ENCODE measurements around the gene ACOX3.
"Not testable (repeated sequence)": the region's sequence is repeated elsewhere in the genome, so short reads cannot be mapped to it uniquely, and the experiment has no call there.

Gene ACOX3

DNA sequence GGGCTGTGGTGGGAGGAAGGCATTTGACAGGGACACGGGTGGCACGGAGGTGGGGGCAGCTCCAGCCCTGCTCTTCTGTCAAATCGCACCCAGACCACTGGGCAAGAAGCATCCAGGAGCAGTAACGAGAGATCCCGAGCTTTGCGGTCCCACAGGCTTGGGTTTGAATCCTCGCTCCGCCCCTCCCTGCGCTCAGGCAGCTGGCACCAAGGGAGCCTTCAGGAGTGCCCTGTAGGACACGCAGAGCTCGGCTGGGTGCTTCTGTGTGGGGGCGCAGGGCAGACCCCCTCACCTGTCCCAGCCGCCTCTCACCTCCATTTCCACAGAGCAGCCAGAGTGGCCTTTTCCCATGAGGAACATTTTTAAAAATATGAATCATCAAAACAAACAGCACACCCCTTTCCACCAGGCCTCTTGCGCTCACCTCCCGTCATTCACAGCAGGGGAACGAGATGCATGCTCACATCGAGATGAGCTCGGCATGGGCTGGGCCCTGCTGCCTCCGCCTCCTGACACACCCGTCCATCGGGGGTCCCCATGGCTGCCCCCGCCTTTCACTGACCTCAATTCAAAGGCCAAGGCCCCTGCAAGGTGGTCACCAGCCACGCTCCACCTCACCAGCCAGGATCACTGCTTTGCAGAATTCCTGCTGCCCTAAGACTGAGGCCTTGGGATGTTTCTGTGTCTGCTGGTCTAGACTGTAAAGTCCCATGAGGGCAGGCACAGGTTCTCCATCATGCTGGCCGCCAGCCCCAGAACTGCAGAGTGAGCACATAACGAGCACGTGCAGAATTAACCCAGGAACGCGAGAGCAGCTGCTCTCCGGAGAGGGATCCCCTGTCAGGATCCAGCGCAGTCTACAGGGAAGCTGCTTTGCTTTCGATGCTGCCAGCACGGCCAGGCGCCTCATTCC is 52.7 kb downstream of the ACOX3 start:
- Histone ChIP-seq H3K9me3 (no peaks in the 10 kb centered on the region), H3K4me1 (no peaks in the 10 kb centered on the region; the same call in 1 of the 2 replicates), H3K27me3 (no peaks in the 10 kb centered on the region; the same call in 1 of the 2 replicates), H3K36me3 (no peaks in the 10 kb centered on the region), H3K4me3 (ENCODE audit: low read depth, low read length) (no peak overlapping the region)
- TF ChIP-seq, protein P1, sequence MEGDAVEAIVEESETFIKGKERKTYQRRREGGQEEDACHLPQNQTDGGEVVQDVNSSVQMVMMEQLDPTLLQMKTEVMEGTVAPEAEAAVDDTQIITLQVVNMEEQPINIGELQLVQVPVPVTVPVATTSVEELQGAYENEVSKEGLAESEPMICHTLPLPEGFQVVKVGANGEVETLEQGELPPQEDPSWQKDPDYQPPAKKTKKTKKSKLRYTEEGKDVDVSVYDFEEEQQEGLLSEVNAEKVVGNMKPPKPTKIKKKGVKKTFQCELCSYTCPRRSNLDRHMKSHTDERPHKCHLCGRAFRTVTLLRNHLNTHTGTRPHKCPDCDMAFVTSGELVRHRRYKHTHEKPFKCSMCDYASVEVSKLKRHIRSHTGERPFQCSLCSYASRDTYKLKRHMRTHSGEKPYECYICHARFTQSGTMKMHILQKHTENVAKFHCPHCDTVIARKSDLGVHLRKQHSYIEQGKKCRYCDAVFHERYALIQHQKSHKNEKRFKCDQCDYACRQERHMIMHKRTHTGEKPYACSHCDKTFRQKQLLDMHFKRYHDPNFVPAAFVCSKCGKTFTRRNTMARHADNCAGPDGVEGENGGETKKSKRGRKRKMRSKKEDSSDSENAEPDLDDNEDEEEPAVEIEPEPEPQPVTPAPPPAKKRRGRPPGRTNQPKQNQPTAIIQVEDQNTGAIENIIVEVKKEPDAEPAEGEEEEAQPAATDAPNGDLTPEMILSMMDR (IDR thresholded peaks at IDR 0.05; ENCODE audit: low read depth, low read length), result no peak
- DNase-seq, result no peak

DNA sequence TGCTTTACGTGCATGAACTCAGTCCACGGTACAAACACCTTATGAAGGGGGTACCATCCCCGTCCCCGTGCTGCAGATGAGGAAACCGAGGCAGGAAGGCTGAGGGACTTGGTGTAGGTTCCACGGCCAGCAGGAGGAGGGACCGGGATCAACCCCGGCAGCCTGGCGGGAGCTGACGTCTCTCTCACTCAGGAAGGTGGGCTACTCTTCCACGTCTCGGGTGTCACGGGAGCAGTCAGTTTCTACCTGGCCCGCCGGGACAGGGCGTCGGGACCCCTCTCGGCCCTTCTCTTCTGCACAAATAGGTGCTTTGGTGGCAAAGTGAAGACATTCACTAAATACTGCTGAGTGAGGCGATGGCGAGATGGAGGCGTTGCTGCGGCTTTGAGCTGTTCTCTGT is 53.3 kb downstream of the ACOX3 start:
- TF ChIP-seq, protein P1 (IDR thresholded peaks at IDR 0.05; ENCODE audit: low read depth, low read length), result no peak
- Histone ChIP-seq H3K27me3 (no peaks in the 10 kb centered on the region; the same call in 1 of the 2 replicates), H3K4me3 (ENCODE audit: low read depth, low read length) (no peak overlapping the region), H3K36me3 (no peaks in the 10 kb centered on the region), H3K4me1 (no peaks in the 10 kb centered on the region; the same call in 1 of the 2 replicates), H3K9me3 (no peaks in the 10 kb centered on the region)
- DNase-seq, result no peak

DNA sequence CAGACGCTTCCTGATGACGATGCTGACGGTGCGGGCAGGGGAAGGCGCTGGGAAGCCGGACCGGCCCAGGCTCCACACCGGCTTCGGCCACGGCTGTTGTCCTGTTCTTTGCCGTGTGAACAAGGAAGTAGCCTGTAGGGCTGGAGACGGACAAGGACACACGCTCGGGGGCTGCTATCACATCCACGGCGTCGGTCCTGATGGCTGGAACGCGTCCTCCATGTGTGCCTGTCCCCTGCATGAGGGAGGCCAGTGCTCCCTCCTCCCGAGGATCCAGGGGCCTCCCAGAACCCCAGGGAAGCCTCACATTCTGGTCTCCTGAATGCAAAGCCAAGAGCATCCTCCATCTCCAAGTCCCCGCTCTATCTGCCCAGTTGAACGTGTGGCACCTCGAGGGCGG is 53.8 kb downstream of the ACOX3 start:
- DNase-seq, result no peak

DNA sequence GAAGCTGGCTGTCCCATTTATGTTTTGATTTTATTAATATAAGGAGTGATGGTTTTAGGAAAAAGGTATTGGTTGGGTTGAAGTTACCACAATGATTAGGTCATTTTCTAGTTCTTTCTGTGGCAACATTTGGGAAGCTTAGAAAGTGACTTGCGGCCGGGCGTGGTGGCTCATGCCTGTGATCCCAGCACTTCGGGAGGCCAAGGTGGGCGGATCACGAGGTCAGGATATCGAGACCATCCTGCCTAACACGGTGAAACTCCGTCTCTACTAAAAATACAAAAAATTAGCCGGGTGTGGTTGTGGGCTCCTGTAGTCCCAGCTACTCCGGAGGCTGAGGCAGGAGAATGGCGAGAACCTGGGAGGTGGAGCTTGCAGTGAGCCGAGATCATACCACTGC is 54.4 kb downstream of the ACOX3 start:
- H3K27me3 ChIP-seq; H3K4me1 ChIP-seq; DNase-seq; H3K9me3 ChIP-seq; H3K36me3 ChIP-seq; H3K4me3 ChIP-seq (ENCODE audit: low read depth, low read length): not testable (repeated sequence)

More for the DNA sequence above, 53.8 kb downstream of the ACOX3 start:
- Histone ChIP-seq H3K27me3 (no peaks in the 10 kb centered on the region), H3K4me3 (ENCODE audit: low read depth, low read length) (no peak overlapping the region), H3K4me1 (no peaks in the 10 kb centered on the region), H3K9me3 (no peaks in the 10 kb centered on the region), H3K36me3 (no peaks in the 10 kb centered on the region)
- TF ChIP-seq, protein P1 (IDR thresholded peaks at IDR 0.05; ENCODE audit: low read depth, low read length), result no peak

DNA sequence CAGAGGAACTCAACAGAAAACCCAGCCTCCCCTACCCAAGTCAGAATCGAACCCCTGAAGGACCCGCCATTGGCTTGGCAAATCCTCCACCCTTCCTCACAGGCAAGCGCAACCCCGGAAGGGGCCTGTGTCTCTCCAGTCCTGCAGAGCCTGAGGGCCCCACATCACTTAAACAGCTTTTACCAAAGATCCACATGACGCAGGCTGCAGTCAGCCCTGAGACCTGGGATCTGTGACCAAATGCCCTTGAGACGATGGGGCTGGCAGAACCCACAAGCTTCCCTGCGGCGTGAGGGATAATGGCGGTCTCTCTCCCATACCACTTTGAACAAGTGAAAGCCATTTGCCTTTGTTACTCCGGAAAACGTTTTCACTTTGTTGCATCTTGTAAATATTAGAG is 54.9 kb downstream of the ACOX3 start:
- no peaks in the 10 kb centered on the region for H3K27me3 ChIP-seq
- H3K9me3 ChIP-seq, result no peaks in the 10 kb centered on the region
- TF ChIP-seq, protein P1 (IDR thresholded peaks at IDR 0.05; ENCODE audit: low read depth, low read length), result no peak
- H3K36me3 ChIP-seq, result no peaks in the 10 kb centered on the region
- DNase-seq, result no peak
- H3K4me1 ChIP-seq, result no peaks in the 10 kb centered on the region
- H3K4me3 ChIP-seq (ENCODE audit: low read depth, low read length), result no peak overlapping the region

DNA sequence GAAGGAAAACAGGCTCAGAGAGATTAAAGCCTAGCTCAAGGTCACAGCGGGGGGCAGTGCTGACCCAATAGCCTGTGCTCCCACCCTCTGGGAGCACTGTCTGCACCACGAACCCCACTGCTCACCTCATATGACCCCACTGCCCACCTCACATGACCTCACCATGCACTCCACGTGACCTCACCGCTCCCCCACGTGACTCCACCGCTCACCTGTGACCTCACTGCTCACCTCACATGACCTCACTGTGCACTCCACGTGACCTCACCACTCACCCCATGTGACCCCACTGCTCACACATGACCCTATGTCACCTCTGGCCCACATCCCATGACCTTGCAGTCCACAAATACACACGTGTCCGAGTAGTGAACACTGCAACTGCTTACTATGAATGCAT is 55.4 kb downstream of the ACOX3 start:
- no peaks in the 10 kb centered on the region for H3K4me1 ChIP-seq
- no peak for DNase-seq
- no peak overlapping the region for H3K4me3 ChIP-seq (ENCODE audit: low read depth, low read length)
- TF ChIP-seq, protein P1 (IDR thresholded peaks at IDR 0.05; ENCODE audit: low read depth, low read length), result no peak
- H3K27me3 ChIP-seq, result no peaks in the 10 kb centered on the region
- H3K36me3 ChIP-seq, result no peaks in the 10 kb centered on the region
- H3K9me3 ChIP-seq, result no peaks in the 10 kb centered on the region

Measured in BE2C (cell line).